ENCODE measurements around the gene PLSCR3.

The PLSCR3 gene

GRCh38 chr17:7382901-7383300 lies 11.4 kb downstream of the PLSCR3 start:
- DNase-seq: no peak
- Histone ChIP-seq H3K27me3 (0 out of 2 replicates have a peak, but pooled peaks cover 3% of the 10 kb centered on the region), H3K4me3 (ENCODE audit: low read depth, low read length) (no peak overlapping the region), H3K4me1 (no peaks in the 10 kb centered on the region), H3K9me3 (no peaks in the 10 kb centered on the region), H3K36me3 (no peaks in the 10 kb centered on the region)
- TF ChIP-seq, protein P1, sequence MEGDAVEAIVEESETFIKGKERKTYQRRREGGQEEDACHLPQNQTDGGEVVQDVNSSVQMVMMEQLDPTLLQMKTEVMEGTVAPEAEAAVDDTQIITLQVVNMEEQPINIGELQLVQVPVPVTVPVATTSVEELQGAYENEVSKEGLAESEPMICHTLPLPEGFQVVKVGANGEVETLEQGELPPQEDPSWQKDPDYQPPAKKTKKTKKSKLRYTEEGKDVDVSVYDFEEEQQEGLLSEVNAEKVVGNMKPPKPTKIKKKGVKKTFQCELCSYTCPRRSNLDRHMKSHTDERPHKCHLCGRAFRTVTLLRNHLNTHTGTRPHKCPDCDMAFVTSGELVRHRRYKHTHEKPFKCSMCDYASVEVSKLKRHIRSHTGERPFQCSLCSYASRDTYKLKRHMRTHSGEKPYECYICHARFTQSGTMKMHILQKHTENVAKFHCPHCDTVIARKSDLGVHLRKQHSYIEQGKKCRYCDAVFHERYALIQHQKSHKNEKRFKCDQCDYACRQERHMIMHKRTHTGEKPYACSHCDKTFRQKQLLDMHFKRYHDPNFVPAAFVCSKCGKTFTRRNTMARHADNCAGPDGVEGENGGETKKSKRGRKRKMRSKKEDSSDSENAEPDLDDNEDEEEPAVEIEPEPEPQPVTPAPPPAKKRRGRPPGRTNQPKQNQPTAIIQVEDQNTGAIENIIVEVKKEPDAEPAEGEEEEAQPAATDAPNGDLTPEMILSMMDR (IDR thresholded peaks at IDR 0.05; ENCODE audit: low read depth, low read length): no peak

GRCh38 chr17:7380855-7381683 lies 13.3 kb downstream of the PLSCR3 start, which contains the start of gene TNK1:
Gene TNK1 (plus strand): TSS chr17:7381089. CDS start chr17:7382927, 1,838 bp downstream.
- no peak for DNase-seq
- TF ChIP-seq, protein P1 (IDR thresholded peaks at IDR 0.05; ENCODE audit: low read depth, low read length): no peak
- Histone ChIP-seq H3K4me3 (ENCODE audit: low read depth, low read length) (no peak within 1 kb of the TSS), H3K9me3 (no peaks in the 10 kb centered on the region), H3K4me1 (no peaks in the 10 kb centered on the region), H3K27me3 (0 out of 2 replicates have a peak, but pooled peaks cover 3% of the 10 kb centered on the region), H3K36me3 (no peaks in the 10 kb centered on the region)

GRCh38 chr17:7380321-7380720 lies 14.0 kb downstream of the PLSCR3 start:
- Histone ChIP-seq H3K36me3 (no peaks in the 10 kb centered on the region), H3K27me3 (0 out of 2 replicates have a peak, but pooled peaks cover 3% of the 10 kb centered on the region), H3K4me3 (ENCODE audit: low read depth, low read length) (no peak overlapping the region), H3K4me1 (no peaks in the 10 kb centered on the region), H3K9me3 (no peaks in the 10 kb centered on the region)
- DNase-seq: peak; percentile 45
- TF ChIP-seq, protein P1 (IDR thresholded peaks at IDR 0.05; ENCODE audit: low read depth, low read length): no peak

GRCh38 chr17:7379134-7379533 lies 15.2 kb downstream of the PLSCR3 start:
- Histone ChIP-seq H3K4me1 (no peaks in the 10 kb centered on the region), H3K4me3 (ENCODE audit: low read depth, low read length) (no peak overlapping the region), H3K27me3 (0 out of 2 replicates have a peak, but pooled peaks cover 3% of the 10 kb centered on the region), H3K9me3 (no peaks in the 10 kb centered on the region), H3K36me3 (no peaks in the 10 kb centered on the region)
- no peak for DNase-seq
- TF ChIP-seq, protein P1 (IDR thresholded peaks at IDR 0.05; ENCODE audit: low read depth, low read length): no peak

- DNase-seq: no peak
- H3K36me3 ChIP-seq: no peaks in the 10 kb centered on the region
- H3K27me3 ChIP-seq: no peaks in the 10 kb centered on the region
- no peak overlapping the region for H3K4me3 ChIP-seq (ENCODE audit: low read depth, low read length)
- H3K4me1 ChIP-seq: no peaks in the 10 kb centered on the region
- TF ChIP-seq, protein P1 (IDR thresholded peaks at IDR 0.05; ENCODE audit: low read depth, low read length): no peak
- H3K9me3 ChIP-seq: no peaks in the 10 kb centered on the region
Observed at GRCh38 chr17:7374353-7374752, 20.0 kb downstream of the PLSCR3 start.

GRCh38 chr17:7370853-7371252 lies 23.5 kb downstream of the PLSCR3 start:
- no peak overlapping the region for H3K4me3 ChIP-seq (ENCODE audit: low read depth, low read length)
- no peaks in the 10 kb centered on the region for H3K36me3 ChIP-seq
- H3K9me3 ChIP-seq: no peaks in the 10 kb centered on the region
- no peak for DNase-seq
- TF ChIP-seq, protein P1 (IDR thresholded peaks at IDR 0.05; ENCODE audit: low read depth, low read length): no peak
- no peaks in the 10 kb centered on the region for H3K4me1 ChIP-seq
- no peaks in the 10 kb centered on the region for H3K27me3 ChIP-seq
